DND-41 (cell line): ENCODE data around the gene GDF9.

Source experiments
- CTCF ChIP-seq: IDR thresholded peaks from 2 replicates; pipeline ENCODE4 v1.5.1; 2012; ENCODE audit warnings: borderline replicate concordance, low read length, moderate library complexity, mild to moderate bottlenecking; ENCODE audit not compliant: poor library complexity, severe bottlenecking; ENCODE audit errors: extremely low read depth
- EZH2 ChIP-seq: IDR thresholded peaks from 3 replicates; pipeline ENCODE4 v1.6.1; 2012; ENCODE audit warnings: borderline replicate concordance, low read depth, mild to moderate bottlenecking, moderate library complexity, low read length, inconsistent platforms; ENCODE audit not compliant: severe bottlenecking

DNA sequence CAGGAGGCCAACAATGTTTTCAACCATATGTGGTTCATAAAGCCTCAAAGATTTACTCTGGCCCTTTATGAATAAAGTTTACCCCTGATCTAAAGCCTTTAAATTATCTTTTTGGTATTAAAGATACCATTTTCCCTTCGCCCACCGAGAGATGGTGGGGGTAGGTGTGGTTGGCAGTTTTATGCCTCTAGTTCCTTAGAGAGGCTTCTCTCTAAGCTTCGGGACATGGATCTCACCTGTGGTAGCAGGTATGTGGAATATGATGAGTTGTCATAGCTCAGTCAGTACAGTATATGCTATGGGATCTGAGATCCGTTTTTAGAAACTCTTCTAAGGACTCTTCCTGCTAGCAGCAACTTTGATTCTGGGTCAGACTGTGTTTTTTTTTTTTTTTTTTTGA, 2.5 kb upstream of the GDF9 start:
- TF ChIP-seq CTCF, result no peak
- TF ChIP-seq EZH2, result no peak
